ENCODE results near the gene WWC1.

Gene WWC1

GRCh38 chr5:168291342-168291963 lies at the start of gene WWC1:
Gene WWC1 (plus strand): TSS chr5:168291645. CDS start chr5:168292153, 508 bp downstream.
- no peak for DNase-seq

GRCh38 chr5:168244838-168245559 lies 46.4 kb upstream of the WWC1 start:
- DNase-seq: no peak

- DNase-seq: no peak
These were observed 41.5 kb upstream of the WWC1 start for GRCh38 chr5:168249923-168250322.

GRCh38 chr5:168251259-168251658 lies 40.2 kb upstream of the WWC1 start:
- no peak for DNase-seq

GRCh38 chr5:168254013-168254693 lies 37.3 kb upstream of the WWC1 start:
- DNase-seq: no peak

- DNase-seq: no peak
These were observed 30.9 kb upstream of the WWC1 start for GRCh38 chr5:168260353-168261226.

GRCh38 chr5:168261227-168261571 lies 30.2 kb upstream of the WWC1 start:
- DNase-seq: no peak

- DNase-seq: no peak
These were observed 29.3 kb upstream of the WWC1 start for GRCh38 chr5:168262042-168262743.

- no peak for DNase-seq
These were observed 28.3 kb upstream of the WWC1 start for GRCh38 chr5:168263121-168263520.

GRCh38 chr5:168266016-168266415 lies 25.4 kb upstream of the WWC1 start:
- no peak for DNase-seq

GRCh38 chr5:168268949-168269936 lies 22.2 kb upstream of the WWC1 start:
- peak; percentile 42 for DNase-seq

- no peak for DNase-seq
These were observed 21.5 kb upstream of the WWC1 start for GRCh38 chr5:168269937-168270330.

- DNase-seq: no peak
These were observed 21.0 kb upstream of the WWC1 start for GRCh38 chr5:168270476-168270875.

GRCh38 chr5:168273056-168273980 lies 18.1 kb upstream of the WWC1 start:
- no peak for DNase-seq

- no peak for DNase-seq
These were observed 17.0 kb upstream of the WWC1 start for GRCh38 chr5:168274406-168274805.

GRCh38 chr5:168275940-168276339 lies 15.5 kb upstream of the WWC1 start:
- DNase-seq: no peak

GRCh38 chr5:168282120-168282519 lies 9.3 kb upstream of the WWC1 start:
- DNase-seq: no peak

GRCh38 chr5:168284809-168285208 lies 6.6 kb upstream of the WWC1 start:
- no peak for DNase-seq

- DNase-seq: no peak
These were observed 5.7 kb upstream of the WWC1 start for GRCh38 chr5:168285696-168286095.

- DNase-seq: no peak
These were observed 5.1 kb upstream of the WWC1 start for GRCh38 chr5:168286386-168286785.

All from NCI-H446 treated with DMSO at 0.1 percent for 48 hours (cell line).